Cerebellar cortex (tissue), 1 donor: ENCODE measurements around the gene SH3PXD2A.

Experiments used
- DNase-seq: peaks from one replicate; pipeline ENCODE4 v3.0.0-alpha.2; 2015; ENCODE audit warnings: low spot score

The SH3PXD2A gene, protein sequence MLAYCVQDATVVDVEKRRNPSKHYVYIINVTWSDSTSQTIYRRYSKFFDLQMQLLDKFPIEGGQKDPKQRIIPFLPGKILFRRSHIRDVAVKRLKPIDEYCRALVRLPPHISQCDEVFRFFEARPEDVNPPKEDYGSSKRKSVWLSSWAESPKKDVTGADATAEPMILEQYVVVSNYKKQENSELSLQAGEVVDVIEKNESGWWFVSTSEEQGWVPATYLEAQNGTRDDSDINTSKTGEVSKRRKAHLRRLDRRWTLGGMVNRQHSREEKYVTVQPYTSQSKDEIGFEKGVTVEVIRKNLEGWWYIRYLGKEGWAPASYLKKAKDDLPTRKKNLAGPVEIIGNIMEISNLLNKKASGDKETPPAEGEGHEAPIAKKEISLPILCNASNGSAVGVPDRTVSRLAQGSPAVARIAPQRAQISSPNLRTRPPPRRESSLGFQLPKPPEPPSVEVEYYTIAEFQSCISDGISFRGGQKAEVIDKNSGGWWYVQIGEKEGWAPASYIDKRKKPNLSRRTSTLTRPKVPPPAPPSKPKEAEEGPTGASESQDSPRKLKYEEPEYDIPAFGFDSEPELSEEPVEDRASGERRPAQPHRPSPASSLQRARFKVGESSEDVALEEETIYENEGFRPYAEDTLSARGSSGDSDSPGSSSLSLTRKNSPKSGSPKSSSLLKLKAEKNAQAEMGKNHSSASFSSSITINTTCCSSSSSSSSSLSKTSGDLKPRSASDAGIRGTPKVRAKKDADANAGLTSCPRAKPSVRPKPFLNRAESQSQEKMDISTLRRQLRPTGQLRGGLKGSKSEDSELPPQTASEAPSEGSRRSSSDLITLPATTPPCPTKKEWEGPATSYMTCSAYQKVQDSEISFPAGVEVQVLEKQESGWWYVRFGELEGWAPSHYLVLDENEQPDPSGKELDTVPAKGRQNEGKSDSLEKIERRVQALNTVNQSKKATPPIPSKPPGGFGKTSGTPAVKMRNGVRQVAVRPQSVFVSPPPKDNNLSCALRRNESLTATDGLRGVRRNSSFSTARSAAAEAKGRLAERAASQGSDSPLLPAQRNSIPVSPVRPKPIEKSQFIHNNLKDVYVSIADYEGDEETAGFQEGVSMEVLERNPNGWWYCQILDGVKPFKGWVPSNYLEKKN

DNA sequence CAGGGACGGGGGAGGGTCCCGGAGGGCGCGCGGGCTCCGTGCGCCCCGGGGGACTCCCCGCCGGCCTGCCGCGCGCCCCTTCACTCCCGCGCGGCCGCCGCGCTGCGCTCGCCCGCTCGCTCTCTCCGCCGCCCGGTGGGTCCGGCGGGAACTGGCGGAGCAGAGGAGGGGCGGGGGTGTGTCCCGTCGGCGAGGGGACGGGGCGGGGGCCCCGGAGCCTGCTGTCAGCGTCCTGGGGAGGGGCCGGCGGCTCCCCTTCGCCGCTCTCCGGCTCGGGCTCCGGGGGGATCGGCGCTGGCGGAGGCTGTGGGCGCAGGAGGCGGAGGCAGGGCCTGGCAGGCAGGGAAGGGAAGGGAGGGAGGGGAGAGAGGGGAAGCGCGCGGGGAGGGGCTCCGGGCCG is at the start of gene SH3PXD2A:
Gene SH3PXD2A, minus strand, starts transcription at position 153 of the 400 bp plus-strand sequence. CDS start 310 bp downstream, outside the sequence.
- no peak for DNase-seq

DNA sequence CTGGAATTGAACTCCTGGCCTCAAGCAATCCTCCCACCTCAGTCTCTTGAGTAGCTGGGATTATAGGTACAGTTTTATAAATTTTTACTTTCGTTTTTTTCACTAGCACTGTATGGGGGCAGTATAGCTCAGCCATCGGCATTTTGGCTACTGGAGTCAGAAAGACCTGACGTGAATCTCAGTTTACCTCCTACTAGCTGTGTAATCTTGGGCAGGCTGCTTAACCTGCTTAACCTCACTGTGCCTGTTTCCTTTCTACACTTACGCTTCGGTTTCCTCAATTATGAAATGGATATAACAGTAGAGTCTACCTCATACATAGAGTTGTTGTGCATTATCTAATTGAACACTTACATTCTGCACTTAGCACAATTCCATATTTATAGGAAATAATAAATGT is 45.9 kb upstream of the SH3PXD2A start:
- DNase-seq: no peak

DNA sequence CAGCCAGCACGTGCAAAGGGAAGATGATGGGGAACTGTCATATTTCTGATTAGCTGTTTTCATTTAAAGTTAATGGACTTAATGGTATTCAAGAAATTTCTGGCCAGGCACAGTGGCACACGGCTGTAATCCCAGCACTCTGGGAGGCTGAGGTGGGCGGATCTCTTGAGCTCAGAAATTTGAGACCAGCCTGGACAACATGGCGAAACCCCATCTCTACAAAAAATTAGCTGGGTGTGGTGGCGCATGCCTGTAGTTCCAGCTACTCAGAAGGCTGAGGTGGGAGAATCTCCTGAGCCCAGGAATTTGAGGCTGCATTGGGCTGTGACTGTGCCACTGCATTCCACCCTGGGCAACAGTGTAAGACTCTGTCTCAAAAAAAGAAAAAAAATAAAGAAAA is 43.9 kb upstream of the SH3PXD2A start:
- DNase-seq: no peak

DNA sequence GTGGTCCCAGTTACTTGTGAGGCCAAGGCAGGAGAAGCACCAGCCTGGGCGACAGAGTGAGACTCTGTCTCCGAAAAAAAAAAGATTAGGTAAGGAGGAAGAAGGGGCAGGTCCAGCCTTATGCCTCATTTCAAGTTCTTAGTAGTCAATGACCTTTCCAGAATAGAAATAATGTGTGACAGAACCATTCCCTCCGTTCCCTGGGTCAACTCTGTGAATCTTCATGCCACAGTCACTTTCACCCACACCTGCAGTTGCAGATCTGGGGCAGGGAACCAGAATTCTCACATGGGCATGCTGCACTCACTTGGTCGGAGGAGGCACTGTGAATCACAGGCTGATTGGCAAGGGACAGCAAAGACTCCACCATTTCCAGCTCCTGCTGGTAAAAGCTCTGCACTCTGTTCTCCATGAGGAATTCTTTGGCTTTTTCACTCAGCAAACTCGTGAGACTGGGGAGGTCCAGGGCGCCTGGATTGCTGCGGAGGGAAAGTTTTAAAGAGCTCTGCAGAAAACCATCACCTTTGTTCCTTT is 41.9 kb upstream of the SH3PXD2A start:
- no peak for DNase-seq

DNA sequence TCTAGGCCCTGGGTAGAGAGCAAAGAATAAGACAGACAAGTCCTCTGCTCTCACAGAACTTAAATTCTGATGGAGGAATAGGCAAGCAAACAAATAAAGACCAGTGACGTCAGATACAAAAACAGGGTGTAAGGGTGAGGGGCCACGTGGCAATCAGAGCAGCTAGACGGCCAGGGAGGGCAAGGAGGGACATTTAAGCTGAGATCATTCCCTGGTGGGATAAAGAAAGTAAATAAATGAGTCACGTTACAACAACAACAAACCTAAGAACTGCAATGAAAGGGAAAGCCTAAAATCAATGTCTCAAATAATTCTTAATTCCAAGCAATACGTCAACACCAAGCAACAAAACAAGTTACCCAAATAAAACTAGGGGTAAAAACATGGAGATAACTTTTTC is 40.8 kb upstream of the SH3PXD2A start:
- no peak for DNase-seq

DNA sequence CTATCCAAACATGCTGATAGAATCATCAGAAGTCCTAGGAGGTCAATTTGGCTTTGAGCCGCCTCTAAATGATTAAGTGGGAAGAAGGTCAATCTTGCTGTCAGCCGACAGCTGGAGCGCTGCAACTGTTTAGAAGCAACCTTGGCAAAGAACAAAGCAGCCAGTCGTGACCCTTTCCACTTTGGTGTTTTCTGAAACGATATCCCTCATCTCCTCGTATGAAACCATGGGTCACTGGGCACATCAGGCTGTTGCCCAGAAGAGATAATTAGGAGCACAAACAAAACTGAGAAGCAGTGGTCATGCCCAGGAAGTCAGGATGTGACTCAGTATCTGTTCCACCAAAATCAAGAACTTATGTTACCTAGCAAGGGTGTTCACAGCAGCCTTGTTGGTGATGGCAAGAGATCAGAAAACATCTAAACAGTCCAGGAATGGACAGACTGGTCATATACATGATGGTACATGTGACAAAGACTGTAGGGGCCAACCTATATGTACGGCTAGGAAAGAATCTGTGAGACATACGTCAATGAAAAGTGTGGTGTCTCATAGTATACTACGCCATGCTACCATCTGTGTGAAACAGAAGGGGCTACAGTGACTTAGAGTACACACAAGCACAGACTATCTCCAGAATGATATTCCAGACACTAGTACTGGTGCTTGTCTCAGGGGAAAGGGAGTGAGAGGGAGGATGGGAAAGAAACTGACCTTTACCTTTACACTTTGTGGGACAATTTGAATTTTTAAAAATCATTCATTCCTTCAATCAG is 40.2 kb upstream of the SH3PXD2A start:
- no peak for DNase-seq

DNA sequence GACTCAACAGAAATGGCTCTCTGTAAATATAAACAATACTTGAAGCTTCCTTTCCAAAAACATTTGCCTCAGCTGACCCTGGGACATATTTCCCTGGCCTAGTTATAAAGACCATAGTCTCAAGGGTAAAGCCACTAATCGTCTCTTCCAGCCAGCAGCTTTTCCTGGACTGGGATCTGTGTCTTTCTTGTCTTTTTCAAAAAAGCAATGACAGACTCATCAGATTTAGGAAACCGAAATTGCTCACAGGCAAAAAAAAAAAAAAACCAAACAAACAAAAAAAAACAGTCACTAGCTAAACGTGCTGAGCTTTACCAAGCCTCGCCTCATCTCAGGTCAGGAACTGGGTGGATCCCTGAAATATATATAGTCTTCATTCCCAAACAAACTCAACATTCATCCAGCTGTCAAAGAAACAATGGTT is 39.1 kb upstream of the SH3PXD2A start:
- DNase-seq: no peak

DNA sequence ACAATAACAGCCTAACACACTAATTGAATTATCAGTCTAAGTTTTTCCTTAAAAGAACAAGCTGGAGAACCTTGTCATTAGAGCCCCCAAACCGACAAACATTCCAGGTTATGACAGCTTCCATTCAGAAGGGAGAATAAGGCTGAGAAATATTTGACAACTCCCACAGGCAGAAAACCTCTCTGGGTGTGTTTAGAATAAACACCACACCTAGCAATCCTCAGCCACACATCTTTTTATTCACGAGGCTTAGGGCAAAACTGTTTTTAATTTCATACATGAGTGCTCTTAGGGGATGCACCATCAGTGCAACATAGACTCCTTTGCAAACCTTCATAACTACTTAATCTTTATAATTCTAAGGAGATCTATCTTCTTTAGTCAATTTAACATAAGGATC is 38.4 kb upstream of the SH3PXD2A start:
- DNase-seq: no peak

DNA sequence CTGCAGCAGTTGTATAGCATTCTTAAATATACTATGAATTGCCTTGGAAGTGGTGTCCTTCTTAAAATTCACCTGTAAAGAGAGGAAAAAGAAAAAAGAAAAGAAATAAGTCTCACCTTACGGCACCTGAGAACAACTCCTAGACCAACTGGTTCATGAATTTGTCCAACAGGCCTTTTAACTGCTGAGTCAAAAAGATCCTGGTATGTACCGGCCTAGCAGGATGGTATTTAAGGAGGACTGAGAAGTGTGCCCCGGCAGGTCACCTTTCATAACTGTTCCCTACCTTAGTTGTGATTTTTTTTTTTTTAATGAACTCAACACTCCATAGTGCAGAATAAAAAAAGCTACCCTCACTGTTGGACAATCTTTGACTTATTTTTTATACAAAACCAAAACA is 36.8 kb upstream of the SH3PXD2A start:
- DNase-seq: no peak

DNA sequence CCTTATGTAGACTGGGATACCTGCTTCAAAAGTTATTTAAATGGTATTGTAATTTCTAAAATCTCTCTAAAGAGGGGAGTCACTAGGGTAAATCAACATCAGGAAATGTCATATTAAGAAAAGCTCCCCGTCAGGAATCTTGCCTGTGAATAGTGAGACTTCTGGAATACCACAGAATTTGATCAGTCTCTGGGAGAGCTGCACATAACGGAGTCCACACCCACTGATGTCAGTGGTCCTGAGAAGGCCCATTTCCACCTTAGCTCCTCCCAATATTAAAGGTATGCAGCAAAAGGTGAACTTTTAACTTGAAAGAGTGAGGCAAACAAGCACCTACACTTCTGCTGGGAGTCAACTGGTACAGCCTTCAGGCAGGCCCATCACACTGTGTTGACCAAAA is 35.3 kb upstream of the SH3PXD2A start:
- no peak for DNase-seq

DNA sequence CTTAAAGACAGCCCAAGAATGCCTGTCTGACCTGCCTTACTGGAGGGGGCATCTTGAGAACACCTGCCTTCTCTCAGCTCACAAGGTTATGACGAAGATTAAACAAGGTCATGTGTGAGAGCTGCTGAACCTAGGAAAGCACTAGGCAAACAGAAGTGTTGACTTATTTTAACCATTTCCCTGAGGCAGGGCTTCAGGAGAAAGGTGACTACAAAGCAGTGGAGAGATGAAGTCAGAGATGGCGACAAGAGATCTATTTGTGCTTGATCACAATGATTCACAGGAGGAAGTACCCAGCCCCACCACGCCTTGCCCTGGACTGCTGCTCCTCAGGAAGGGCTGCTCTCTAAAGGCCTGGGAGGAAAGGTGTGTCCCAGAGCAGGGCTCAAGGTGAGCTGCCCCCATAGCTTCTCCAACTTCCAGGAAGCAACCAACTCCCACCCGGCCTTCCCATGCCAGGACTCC is 34.9 kb upstream of the SH3PXD2A start:
- DNase-seq: no peak

DNA sequence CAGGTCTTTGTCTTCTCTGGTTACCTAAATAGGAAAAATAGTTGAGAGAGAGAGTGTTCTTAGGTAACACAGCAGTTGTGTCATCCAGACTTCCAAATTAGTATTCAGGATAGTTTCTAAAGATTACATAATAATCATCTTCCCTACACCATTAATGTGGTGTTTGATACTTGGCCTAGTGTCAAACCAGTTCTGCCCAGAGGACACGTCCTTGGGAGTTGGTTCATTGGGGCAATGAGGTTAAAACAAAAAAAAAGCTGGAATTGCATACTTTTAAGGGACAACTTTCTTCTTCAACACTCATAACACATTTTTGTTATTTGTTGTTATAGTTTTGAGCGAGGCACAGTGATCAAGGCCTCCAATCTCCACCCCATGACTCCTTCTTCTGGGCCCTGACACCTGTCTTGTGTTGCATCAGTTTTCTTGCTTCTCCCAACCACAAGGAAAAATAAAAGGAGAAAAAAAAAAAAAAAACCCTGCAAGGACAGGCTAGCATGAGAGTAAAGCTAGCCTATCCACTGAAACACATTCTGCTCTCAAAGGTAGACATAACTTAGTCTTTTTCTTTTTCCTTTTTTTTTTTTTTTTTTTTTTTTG is 33.8 kb upstream of the SH3PXD2A start:
- DNase-seq: no peak

DNA sequence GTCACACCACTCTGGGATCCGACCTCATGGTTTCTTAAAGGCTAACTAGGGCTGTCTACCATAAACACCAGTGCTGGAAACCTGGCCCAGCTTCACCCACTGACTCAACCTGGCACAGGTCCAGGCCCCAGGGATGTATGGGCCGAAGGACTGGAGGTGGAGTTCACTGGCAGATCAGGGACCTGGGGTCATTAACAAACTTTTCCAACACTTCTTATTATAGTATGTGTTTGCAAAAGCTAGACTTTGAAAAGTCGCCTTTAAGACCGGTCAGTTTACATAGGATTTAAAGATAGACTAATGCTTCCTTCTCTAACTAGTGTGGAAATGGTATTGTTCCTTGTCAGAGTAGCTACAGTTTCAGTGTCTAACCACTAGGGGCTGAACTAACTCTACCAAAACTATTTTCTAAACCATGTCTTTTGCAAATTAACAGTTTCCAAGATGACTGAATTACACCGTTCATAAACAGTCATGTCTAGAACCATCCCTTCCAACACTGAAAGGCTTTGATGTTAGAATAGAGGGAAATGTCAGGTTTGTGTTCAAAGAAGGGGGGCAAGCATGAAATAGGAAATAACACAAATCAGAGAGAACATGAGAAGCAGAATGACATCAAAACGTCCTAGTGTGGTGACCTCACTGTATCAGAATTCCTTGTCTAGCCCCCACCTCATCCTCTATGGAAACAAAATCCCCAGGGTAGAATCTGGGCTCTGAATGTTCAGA is 32.9 kb upstream of the SH3PXD2A start:
- DNase-seq: peak; percentile 85

DNA sequence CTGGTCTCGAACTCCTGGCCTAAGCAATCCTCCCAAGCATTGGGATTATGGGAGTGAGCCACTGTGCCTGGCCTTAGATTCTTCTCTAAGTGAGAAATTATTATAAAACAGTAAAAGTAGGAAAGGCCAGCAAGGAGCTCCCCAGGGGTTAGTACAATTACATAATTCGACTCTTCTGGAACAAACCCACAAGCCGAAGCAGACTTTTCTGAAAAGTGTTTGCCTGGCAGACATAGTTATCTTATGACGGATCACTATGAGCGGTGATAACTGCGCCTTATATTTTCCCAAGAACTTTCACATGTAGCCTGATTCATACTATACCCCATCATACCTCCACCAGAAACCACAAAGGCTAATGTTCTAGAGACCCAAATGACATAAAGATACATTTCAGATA is 30.2 kb upstream of the SH3PXD2A start:
- DNase-seq: no peak

DNA sequence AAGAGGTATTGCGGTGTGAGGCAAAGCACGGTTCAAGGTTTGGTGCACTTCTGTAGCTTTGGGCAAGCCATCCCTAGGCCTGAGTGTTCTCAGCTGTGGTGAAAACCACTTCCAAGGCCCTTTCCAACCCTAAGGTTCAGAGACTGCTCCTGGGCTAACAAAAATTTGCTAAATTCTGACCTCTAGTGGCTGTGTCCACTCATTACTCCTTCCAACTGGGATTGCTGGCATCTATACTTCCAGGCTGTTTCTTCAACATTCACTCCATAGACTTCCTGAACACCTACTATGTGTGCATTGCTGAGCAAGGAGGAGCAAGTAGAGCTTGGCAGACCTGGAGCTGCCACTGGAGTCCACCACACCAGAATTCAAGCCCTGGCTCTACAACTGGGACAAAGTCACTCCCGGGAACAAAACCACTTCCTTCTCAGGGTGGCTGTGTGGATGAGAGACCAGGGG is 29.3 kb upstream of the SH3PXD2A start:
- peak; percentile 83 for DNase-seq

DNA sequence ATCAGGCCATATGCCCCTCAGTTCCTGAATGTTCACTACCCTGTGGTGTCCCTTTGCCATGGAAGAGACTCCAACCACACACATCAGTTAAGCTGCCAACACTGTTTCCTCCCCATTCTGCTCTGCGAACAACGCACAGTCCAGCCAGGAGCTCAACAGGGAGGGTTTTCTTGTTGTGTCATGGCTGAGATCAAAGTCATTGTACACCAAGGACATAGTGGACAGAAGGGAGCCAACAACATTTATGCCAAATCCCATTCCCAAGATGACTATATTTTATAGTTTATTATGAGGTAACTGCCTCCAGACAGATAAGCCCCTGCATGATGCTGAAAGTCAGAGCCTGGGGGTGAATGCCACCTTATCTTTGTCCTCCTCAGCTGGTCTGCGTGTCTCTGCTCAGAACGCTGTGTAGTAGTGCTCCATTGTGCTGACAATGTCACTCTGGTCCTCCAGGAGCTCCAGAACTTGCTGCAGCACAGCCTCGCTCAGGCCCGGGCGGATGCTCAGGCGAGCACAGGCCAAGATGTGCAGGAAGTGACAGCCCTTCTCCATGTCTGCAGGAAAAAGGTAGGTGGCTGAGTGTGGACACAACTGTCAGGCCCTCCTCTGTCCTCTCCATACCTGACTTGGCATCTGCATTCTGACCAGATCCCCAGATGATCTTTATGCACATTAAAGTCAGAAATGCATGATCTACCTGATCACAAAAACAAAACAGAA is 27.1 kb upstream of the SH3PXD2A start:
- peak; percentile 32 for DNase-seq

DNA sequence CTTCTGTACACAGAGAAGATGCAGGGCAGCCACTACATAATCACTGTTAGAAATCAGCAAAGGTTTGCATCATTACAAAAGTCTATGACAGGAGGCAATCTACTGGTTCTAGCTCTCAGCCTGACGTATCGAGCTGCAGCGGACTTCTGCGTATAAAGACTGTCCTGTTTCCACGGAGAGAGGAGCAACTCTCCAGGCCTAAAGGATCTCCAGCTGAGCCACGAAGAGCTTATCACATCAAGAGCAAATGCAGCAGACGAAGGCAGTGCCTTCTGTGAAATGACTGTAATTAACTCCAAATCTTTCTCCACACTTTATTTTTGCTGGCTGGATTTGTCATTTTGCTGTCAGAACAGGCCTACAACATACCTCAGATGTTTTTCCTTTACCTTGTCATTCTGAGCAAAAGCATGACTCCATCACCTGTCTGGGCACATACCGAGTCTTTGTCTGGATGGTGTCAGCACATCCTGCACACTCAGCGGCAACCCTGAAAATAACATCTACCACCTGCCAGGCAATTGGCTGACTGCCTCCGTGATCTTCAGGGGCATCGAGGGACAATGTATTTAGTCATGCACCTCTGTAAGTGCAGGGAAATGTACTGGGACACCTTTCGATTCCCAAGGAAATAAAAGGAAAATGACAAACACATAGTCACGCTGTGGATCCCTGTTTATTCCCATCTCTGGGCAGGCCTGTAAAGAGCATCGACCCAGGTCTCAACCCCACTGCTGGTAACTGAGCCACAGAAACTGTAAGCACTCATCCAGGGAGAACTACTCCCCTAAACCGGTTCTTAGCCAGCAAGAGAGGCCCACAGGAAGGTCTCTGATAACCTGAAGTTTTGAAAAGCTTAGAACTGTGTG is 26.3 kb upstream of the SH3PXD2A start:
- peak; percentile 80 for DNase-seq

DNA sequence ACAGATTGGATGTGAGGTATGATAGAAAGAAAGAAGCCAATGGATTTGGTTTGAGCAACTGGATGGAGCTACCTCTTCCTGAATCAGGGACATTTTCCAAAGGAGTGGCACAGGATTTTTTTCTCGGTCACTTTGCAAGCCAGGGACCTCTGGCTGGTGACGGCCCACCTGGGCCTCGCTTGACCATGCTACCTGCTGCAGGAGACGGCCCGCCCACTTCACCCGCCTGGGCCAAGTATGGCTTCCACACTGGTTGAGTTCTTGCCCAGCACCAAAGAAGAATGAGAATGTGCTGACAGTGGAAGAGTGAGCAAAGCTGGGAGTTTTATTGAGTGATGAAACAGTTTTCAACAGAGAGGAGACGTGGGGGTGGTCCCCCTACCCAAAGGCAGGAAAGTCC is 24.5 kb upstream of the SH3PXD2A start:
- DNase-seq: no peak

DNA sequence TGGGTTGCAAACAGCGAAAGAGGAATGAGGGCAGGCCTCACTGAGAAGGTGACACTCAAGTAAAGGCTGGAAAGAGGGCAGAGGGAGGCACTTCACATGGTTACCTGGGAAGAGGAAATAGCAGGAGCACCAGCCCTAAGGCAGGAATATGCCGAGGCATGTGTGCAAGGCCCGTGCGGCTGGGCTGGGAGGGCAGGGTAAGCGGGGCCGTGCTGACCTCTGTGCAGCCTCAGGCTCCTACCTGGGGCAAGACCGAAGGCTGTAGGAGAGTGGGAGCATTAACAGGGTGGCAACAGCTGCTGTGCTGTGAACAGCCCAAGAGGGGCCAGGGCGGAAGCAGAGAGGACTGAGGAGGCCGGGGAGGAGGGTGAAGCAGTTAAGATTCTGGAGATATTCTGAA is 24.0 kb upstream of the SH3PXD2A start:
- DNase-seq: no peak
